Right lung (tissue), 10 donors: ENCODE measurements around the gene SPRYD3. TPM values are rescaled to one million over a fixed set of nuclear protein-coding genes. Genes with fewer than 3 reads are reported as not detected.
"Not testable (repeated sequence)": the region's sequence is repeated elsewhere in the genome, so short reads cannot be mapped to it uniquely, and the experiment has no call there.

Experiments
- DNase-seq, 2 donors: peaks; one replicate each; pipeline ENCODE4 v3.0.0-alpha.2; 2013
- long read RNA-seq, 8 donors: transcript quantifications; one replicate each; lab custom pipeline, GENCODE V29; 2026
- polyA plus RNA-seq, 5 donors: library from polyadenylated mRNA; unstranded; fragments of 120-200 nt; gene quantifications; one replicate each; pipeline versions ENCODE4 v1.2.1 to v1.2.3, GENCODE V29; 2013; ENCODE audit warnings: inconsistent platforms in 1 of 5, low replicate concordance in 1 of 5; ENCODE audit not compliant: insufficient read length in 5 of 5, insufficient read depth in 1 of 5

The SPRYD3 gene
- polyA plus RNA-seq, result 10 to 100 TPM; 13.9 to 22.0 (median 17.8) TPM
- long read RNA-seq, donor 1, transcript SPRYD3-201 (11 exons, 2,932 nt), result major isoform, 12 of 12 reads
- long read RNA-seq, donor 1, partial matches to known transcripts, result 0 of 12 reads
- long read RNA-seq, donor 1, other reads (novel, unspliced or antisense), result 0 of 12 reads
- long read RNA-seq, donor 2, transcript SPRYD3-201 (11 exons, 2,932 nt), result major isoform, 9 of 9 reads
- long read RNA-seq, donor 2, partial matches to known transcripts, result 0 of 9 reads
- long read RNA-seq, donor 2, other reads (novel, unspliced or antisense), result 0 of 9 reads
- long read RNA-seq, donor 3, partial matches to known transcripts, result 0 of 4 reads
- long read RNA-seq, donor 3, other reads (novel, unspliced or antisense), result 0 of 4 reads
- long read RNA-seq, donor 4, partial matches to known transcripts, result 0 of 1 reads
- long read RNA-seq, donor 4, other reads (novel, unspliced or antisense), result 0 of 1 reads
- long read RNA-seq, donor 5, partial matches to known transcripts, result 0 of 2 reads
- long read RNA-seq, donor 5, other reads (novel, unspliced or antisense), result 0 of 2 reads
- long read RNA-seq, donor 6, transcript SPRYD3-201 (11 exons, 2,932 nt), result major isoform, 9 of 9 reads
- long read RNA-seq, donor 6, partial matches to known transcripts, result 0 of 9 reads
- long read RNA-seq, donor 6, other reads (novel, unspliced or antisense), result 0 of 9 reads
- long read RNA-seq, donor 7, transcript SPRYD3-201 (11 exons, 2,932 nt), result major isoform, 10 of 10 reads
- long read RNA-seq, donor 7, partial matches to known transcripts, result 0 of 10 reads
- long read RNA-seq, donor 7, other reads (novel, unspliced or antisense), result 0 of 10 reads
- long read RNA-seq, donor 8, partial matches to known transcripts, result 0 of 4 reads
- long read RNA-seq, donor 8, other reads (novel, unspliced or antisense), result 0 of 4 reads

GRCh38 chr12:53079226-53080117, at the start of gene SPRYD3:
Gene SPRYD3 (minus strand): TSS chr12:53079390. CDS start chr12:53079333, 57 bp downstream.
- DNase-seq, result peak; percentile 97

GRCh38 chr12:53127169-53127568, 48.0 kb upstream of the SPRYD3 start:
- DNase-seq, result no peak

- DNase-seq, result no peak
Measured at GRCh38 chr12:53124352-53124723, 45.1 kb upstream of the SPRYD3 start.

GRCh38 chr12:53123578-53124351, 44.6 kb upstream of the SPRYD3 start:
- no peak for DNase-seq

GRCh38 chr12:53122961-53123468, 43.8 kb upstream of the SPRYD3 start:
- DNase-seq, result no peak

- DNase-seq, result no peak
Measured at GRCh38 chr12:53120685-53121525, 41.7 kb upstream of the SPRYD3 start.

GRCh38 chr12:53118751-53119300, 39.6 kb upstream of the SPRYD3 start:
- DNase-seq, result no peak

- no peak for DNase-seq
Measured at GRCh38 chr12:53115891-53116648, 36.9 kb upstream of the SPRYD3 start.

GRCh38 chr12:53115112-53115890, 36.1 kb upstream of the SPRYD3 start:
- DNase-seq, result no peak

- no peak for DNase-seq
Measured at GRCh38 chr12:53113951-53114350, 34.8 kb upstream of the SPRYD3 start.

- DNase-seq, result no peak
Measured at GRCh38 chr12:53113136-53113705, 34.0 kb upstream of the SPRYD3 start.

GRCh38 chr12:53112431-53112830, 33.2 kb upstream of the SPRYD3 start:
- DNase-seq, result not testable (repeated sequence)

- no peak for DNase-seq
Measured at GRCh38 chr12:53107122-53107521, 27.9 kb upstream of the SPRYD3 start.

GRCh38 chr12:53105712-53106439, 26.7 kb upstream of the SPRYD3 start:
- DNase-seq, result no peak

GRCh38 chr12:53105256-53105655, 26.1 kb upstream of the SPRYD3 start:
- no peak for DNase-seq

GRCh38 chr12:53103860-53104305, 24.7 kb upstream of the SPRYD3 start:
- DNase-seq, result no peak
